ENCODE results near the gene HEY2.
"Not testable (repeated sequence)": the region's sequence is repeated elsewhere in the genome, so short reads cannot be mapped to it uniquely, and the experiment has no call there.

The HEY2 gene

GRCh38 chr6:125749173-125749864 is at the start of gene HEY2:
TSS of gene HEY2 (plus strand) at chr6:125749632. CDS start at chr6:125749777, 145 bp downstream.
- DNase-seq (ENCODE audit: low read depth, low spot score) = peak; percentile 58

DNA sequence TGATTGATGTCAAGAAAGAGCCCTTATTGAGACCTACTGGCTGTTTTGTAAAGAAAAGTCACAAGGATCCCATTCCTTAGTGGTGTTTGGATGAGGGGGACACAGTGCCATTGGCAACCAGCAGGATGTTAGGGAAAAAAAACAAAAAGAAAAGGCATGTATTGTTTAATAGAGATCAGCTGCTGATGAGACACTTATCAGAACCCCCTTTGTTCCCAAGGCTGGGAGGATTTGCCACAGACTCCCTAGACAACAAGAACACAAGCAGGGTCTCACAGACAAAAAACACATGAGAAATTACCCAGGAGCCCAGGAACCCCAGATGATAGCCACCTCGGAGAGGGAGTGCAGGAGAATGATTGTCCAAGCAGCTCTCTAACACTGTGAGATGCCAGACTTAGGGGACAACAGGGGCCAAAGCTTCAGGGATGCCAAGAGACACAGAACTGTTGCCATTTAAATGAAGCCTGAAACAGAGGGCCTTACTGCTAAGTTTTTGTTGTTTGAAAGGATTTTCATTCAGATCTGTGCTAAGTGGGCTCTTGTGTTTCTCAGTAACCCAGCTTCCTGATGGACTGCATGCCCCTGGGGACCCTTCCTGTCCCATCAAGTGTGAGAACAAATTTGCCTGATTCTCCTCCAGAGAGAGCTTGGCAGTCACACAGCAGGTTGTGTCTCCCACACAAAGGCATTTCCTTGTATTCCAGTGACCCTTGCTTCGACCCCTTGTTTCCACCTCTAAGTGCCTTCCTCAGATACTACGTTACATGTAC is 48.7 kb upstream of the HEY2 start:
- no peak for DNase-seq (ENCODE audit: low read depth, low spot score)

DNA sequence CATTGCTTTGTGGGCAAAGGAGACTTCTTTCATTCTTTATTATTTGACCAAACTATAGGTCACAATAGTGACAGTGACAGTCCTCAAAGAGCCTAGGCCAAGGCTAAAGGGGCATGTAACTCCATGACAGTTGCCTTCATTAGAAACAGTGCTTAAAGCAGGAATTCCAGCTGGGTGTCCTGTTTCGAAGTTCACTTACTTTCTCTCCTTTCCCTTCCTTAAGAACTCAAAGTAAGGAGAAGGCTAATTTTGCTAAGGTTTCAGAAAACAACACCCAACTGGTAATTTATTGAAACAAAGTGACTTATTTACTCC is 48.1 kb upstream of the HEY2 start:
- DNase-seq (ENCODE audit: low read depth, low spot score) = no peak

DNA sequence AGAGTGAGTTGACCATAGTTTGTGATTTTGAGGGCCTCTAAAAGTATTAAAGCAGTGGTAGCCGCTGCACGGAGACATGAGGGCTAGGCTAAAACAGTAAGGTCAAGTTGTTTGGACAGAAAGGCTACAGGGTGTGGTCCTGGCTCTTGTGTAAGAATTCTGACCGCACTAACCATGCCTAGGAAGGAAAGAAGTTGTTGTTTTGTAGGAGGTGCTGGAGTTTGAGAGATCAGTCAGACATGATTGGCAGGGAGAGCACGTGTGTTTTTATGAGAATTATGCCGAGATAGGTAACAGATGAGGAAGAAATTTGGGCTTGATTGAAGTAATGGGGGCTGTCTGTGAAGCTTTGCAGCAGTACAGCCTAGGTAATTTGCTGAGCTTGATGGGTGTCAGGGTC is 45.5 kb upstream of the HEY2 start:
- DNase-seq (ENCODE audit: low read depth, low spot score) = not testable (repeated sequence)

DNA sequence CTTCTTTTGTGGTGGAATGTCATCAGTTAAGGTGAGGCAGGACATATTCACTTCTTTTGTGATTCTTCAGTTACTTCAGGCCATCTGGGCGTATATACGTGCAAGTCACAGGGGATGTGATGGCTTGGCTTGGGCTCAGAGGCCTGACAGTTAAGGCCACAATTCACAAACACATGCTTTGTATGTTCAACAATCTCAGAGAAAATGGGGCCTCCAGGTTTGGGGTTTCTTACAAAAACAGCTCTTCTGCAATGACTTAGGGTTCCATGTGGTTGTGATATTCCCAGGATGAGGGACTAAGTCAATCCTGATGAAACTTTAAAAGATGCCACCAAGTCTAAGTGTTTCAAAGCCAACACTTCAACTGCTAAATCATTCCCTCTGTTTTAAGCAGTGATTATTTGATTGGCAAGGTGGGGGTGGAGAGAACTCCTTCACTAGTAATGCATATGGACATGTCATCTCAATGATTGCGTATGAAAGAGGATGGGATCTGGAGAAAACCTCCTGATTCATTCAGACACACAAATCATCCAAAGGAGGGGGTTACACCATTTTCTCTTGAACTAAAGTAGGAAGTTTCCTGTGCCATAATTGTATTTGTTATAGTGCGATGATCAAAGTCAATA is 41.7 kb upstream of the HEY2 start:
- no peak for DNase-seq (ENCODE audit: low read depth, low spot score)

- no peak for DNase-seq (ENCODE audit: low read depth, low spot score)
Measured at GRCh38 chr6:125711013-125711675, 38.3 kb upstream of the HEY2 start.

DNA sequence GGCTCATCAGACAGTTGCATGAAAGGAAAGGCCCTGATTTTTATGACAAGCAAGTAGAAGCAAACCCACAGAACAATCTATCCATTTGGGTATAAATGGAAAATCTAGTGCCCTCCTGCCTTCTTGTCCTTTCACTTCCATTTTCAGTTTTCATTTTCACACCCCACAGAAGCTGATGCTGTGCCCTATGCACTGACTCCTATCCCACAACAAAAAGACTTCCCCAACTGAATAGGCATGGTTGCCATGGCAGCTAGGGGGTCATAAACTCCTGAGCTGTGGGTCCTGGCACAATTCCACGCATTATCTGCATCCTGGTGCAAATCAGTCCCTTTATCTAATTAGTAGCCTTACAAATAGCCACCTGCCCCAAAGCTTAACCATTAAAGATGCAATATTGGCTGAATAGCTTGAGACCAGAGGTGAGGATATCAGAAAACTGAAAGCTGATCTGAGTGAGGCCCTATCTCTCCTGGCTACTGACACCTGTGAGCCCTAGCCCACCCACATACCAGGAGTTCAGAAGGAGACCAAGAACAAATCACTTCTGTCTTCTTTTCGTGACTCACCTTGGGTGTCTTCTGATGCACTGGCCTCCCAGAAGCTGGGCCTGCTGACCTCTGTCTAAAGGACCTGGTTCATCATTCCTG is 34.9 kb upstream of the HEY2 start:
- DNase-seq (ENCODE audit: low read depth, low spot score) = no peak

DNA sequence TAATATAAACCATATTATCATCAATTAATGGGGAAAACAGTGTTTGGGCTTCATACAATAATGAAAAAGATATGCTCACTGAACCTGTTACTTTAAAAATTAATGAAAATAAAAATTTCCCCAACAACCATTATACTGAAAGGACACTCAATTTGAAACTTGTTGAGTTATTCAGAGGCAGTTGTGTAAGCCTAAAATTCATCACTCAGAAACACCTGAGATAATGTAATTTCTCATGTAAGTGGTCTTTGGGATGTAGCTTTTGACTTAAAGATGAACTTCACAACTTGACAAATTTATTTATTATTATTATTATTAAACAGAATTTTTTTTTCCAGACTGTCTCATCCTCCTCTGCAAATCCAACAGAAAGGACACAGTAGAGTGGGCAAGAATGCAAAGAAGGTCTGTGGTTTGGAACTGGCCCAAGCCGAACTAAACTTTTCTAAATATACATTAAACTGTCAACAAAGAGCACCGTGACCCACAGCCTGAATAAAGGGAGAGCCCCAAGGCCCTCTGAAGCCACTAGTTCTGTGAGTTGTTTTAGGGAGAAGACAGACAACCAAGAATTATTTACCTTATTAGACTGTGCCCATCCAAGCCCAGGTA is 32.2 kb upstream of the HEY2 start:
- DNase-seq (ENCODE audit: low read depth, low spot score) = no peak

GRCh38 chr6:125718109-125718508 is 31.3 kb upstream of the HEY2 start:
- DNase-seq (ENCODE audit: low read depth, low spot score) = no peak

DNA sequence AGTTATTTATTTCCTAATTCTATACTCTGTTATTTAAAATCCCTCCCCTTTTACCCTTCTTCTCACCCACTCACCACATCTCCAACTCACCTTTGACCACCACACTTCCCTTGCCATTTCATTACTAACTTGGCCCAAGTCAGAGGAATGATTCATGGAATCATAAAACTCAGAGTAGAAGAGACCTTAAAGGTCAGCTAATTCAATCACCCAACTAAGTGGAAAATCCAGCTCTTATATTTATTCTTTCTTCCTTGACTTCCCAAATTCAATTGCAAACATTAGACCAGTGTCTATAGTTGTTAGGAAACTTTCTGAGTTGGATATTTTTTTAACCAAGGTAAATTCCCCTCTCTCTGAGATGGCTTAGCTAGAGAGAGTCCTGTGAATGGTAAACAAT is 26.5 kb upstream of the HEY2 start:
- DNase-seq (ENCODE audit: low read depth, low spot score) = no peak

- no peak for DNase-seq (ENCODE audit: low read depth, low spot score)
Measured at GRCh38 chr6:125727216-125727615, 22.2 kb upstream of the HEY2 start.

- no peak for DNase-seq (ENCODE audit: low read depth, low spot score)
Measured at GRCh38 chr6:125728739-125729138, 20.7 kb upstream of the HEY2 start.

- no peak for DNase-seq (ENCODE audit: low read depth, low spot score)
Measured at GRCh38 chr6:125729983-125730382, 19.4 kb upstream of the HEY2 start.

DNA sequence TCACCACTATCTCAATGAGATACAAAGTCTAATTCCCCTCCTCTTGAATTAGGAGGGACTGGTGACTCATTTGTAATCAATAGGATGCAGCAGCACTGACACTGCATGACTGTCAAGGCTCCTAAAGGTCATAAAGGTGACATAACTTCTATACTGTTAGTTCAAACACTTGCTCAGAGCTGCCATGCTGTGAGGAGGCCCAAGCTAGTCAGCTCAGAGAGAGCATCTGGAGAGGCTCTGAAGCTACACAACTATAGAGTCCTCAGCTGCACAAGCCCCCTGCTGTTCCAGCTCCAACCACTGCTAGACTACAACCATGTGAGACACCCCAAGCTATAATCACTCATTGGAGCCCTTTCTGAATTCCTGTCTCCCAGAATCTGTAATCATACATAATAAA is 17.0 kb upstream of the HEY2 start:
- no peak for DNase-seq (ENCODE audit: low read depth, low spot score)

DNA sequence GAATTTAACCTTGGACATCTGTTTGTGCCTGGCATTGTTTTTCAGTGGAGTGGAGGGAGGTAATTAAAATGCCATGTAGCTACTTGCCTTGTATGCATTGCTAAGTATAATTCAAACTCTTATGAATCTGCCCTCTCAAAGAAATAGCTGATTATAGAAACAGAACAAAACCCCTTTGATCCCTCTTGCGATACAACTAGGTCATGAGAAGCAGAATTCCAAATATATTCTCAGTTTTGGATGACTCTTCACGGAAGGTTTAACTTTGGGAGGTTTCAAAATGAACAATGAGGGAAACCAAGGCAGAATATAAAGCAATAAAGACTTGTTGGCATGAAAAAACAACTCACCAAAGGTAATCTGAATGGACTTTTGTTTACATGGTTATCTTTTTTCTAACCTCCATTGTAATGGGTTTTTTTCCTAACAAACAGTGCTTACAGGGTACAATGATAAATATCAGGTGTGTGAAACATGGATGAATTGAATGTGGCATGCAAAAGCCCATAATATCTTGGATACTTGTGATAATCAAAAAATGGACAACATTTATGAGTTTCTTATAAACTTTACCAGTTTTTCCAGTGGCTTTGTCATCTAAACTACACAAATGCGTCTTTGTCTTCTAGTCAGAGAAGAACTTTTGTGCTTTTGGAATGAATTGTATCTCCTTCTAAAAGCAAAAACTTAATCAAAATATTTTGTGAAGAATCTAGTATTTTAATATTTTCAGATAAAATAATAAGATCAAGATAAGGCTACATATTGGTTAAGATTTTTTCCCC is 15.7 kb upstream of the HEY2 start:
- DNase-seq (ENCODE audit: low read depth, low spot score) = no peak

- no peak for DNase-seq (ENCODE audit: low read depth, low spot score)
Measured at GRCh38 chr6:125738276-125738675, 11.2 kb upstream of the HEY2 start.

DNA sequence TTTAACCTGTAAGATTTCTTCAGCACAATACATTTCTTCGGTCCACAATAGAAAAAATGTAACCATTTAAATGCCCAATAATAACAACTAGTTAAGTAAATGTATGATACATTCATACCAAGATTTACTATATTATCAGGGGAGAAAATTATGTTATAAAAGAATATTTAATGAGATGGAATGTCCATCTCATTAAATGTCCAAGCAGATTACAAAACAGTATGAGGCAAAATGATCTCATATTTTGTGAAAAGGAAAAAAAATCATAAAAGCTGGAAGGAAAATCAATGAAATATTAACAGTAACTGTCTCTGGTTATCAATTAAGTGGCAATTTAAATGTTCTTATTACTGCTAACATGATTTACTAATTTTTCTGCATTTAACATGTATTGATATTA is 10.1 kb upstream of the HEY2 start:
- no peak for DNase-seq (ENCODE audit: low read depth, low spot score)

GRCh38 chr6:125741336-125741735 is 8.1 kb upstream of the HEY2 start:
- no peak for DNase-seq (ENCODE audit: low read depth, low spot score)

DNA sequence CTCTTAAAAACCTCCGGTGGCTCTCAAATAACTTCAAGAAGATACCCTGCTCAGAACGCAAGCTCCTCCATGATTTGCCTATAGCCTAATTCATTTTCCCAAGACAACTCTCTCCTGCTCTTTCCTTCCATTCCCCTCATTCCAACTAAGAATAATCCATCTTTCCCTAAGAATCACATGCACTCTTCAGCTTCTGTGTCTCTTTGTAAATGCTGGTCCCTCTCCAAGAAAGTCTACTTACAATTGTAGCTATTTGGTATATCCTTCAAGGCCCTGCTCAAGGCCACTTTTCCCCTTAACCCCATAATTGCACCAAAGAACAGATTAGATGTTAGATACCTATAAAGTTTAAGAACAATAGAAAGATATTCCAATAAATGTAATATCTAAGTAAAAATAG is 7.4 kb upstream of the HEY2 start:
- no peak for DNase-seq (ENCODE audit: low read depth, low spot score)

DNA sequence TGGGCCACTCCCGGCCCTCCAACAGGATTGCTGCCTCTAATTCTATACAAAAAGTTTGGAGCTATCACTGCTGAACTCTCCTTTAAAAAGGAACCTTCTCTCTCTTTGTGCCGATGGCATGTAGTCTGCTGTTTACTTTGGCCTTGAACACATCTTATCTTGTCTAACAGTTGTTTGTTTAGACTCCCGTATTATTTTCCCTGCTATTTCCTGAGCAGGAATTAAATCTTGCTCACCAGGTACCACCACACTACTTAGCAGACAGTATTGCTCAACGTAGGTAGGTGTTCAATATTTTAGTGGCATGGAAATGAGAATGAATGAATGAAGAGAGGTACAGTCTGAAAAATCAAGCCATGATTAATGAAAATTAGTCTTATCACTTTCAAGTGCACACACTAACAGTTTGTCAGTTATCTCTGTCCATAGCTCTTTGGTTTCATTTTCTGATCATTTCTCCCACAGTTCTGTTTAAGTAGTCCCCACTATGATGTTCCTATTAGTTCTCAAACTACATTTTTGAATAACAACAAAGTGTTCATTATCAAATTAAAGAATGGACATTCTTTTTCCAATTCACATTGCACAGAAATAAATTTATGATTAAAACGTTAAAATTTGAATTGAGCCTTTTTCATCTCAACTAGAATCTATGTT is 6.8 kb upstream of the HEY2 start:
- no peak for DNase-seq (ENCODE audit: low read depth, low spot score)
